ENCODE measurements around the gene RACK1.
A peak's percentile ranks its signal among the peaks of the same experiment; 100 is the strongest.

The RACK1 gene

GRCh38 chr5:181258576-181258975, 14.9 kb upstream of the RACK1 start:
- H3K27ac ChIP-seq (replicated peaks) = no peak overlapping the region
- DNase-seq (ENCODE audit: low read depth in 1 of 2, low spot score in 1 of 2) = no peak
- H3K4me3 ChIP-seq (replicated peaks; ENCODE audit: insufficient read depth, low read length) = peak overlapping the region; percentile 79
- TF ChIP-seq POLR2AphosphoS5 (IDR thresholded peaks at IDR 0.05; ENCODE audit: low read depth) (no peak), GABPA (IDR thresholded peaks at IDR 0.05; ENCODE audit: low read depth) (no peak), SPI1 (IDR thresholded peaks at IDR 0.05; ENCODE audit: borderline replicate concordance, low read depth) (no peak)
- H3K27me3 ChIP-seq (ENCODE audit: insufficient read depth, poor library complexity, severe bottlenecking) = no peaks in the 10 kb centered on the region

DNA sequence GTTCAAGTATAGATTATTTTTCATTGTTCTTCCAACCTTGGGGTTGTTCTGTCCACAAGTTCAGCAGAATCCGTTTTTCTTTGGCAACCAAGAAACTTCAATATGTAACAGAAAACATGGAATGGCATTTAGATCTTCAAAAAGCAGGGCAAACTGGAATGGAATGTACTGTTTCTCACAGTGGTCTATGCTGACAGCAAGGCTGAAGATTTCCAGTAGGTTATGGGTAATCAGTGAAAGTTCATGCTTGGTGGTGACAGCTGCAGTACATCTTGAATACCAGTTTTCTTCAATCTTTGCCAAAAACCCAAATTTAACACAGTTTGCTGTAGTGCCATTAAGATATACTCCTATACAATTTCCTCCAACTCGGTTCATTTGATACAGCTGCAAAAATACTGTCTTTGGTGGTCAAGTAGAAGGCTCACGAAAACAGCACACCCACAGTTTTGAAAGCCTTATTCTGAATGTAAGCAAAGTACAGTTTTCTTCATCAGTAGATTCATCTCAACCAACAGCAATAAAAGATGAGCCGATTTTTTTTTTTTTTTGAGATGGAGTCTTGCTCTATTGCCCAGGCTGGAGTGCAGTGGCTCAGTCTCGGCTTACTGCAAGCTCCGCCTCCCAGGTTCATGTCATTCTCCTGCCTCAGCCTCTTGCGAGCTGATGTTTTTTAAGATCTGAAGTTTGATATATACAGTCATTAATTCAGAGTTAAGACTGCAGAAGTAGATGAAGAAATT, 12.3 kb upstream of the RACK1 start:
- DNase-seq (ENCODE audit: low read depth in 1 of 2, low spot score in 1 of 2) = no peak
- no peak overlapping the region for H3K27ac ChIP-seq (replicated peaks)
- H3K27me3 ChIP-seq (ENCODE audit: insufficient read depth, poor library complexity, severe bottlenecking) = no peaks in the 10 kb centered on the region
- TF ChIP-seq REST (IDR thresholded peaks at IDR 0.05; ENCODE audit: insufficient replicate concordance, low read depth) (no peak), SPI1 (IDR thresholded peaks at IDR 0.05; ENCODE audit: borderline replicate concordance, low read depth) (no peak), GABPA (IDR thresholded peaks at IDR 0.05; ENCODE audit: low read depth) (no peak), POLR2AphosphoS5 (IDR thresholded peaks at IDR 0.05; ENCODE audit: low read depth) (no peak)
- TF ChIP-seq, protein P1, sequence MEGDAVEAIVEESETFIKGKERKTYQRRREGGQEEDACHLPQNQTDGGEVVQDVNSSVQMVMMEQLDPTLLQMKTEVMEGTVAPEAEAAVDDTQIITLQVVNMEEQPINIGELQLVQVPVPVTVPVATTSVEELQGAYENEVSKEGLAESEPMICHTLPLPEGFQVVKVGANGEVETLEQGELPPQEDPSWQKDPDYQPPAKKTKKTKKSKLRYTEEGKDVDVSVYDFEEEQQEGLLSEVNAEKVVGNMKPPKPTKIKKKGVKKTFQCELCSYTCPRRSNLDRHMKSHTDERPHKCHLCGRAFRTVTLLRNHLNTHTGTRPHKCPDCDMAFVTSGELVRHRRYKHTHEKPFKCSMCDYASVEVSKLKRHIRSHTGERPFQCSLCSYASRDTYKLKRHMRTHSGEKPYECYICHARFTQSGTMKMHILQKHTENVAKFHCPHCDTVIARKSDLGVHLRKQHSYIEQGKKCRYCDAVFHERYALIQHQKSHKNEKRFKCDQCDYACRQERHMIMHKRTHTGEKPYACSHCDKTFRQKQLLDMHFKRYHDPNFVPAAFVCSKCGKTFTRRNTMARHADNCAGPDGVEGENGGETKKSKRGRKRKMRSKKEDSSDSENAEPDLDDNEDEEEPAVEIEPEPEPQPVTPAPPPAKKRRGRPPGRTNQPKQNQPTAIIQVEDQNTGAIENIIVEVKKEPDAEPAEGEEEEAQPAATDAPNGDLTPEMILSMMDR (IDR thresholded peaks at IDR 0.05; ENCODE audit: insufficient read depth, low read length) = no peak
- H3K4me3 ChIP-seq (replicated peaks; ENCODE audit: insufficient read depth, low read length) = no peak overlapping the region

- no peak for DNase-seq (ENCODE audit: low read depth in 1 of 2, low spot score in 1 of 2)
- H3K4me3 ChIP-seq (replicated peaks; ENCODE audit: insufficient read depth, low read length) = no peak overlapping the region
- H3K27me3 ChIP-seq (ENCODE audit: insufficient read depth, poor library complexity, severe bottlenecking) = no peaks in the 10 kb centered on the region
- H3K27ac ChIP-seq (replicated peaks) = no peak overlapping the region
- TF ChIP-seq POLR2AphosphoS5 (IDR thresholded peaks at IDR 0.05; ENCODE audit: low read depth) = no peak
- TF ChIP-seq GABPA (IDR thresholded peaks at IDR 0.05; ENCODE audit: low read depth) = no peak
- TF ChIP-seq REST (IDR thresholded peaks at IDR 0.05; ENCODE audit: insufficient replicate concordance, low read depth) = no peak
- TF ChIP-seq SPI1 (IDR thresholded peaks at IDR 0.05; ENCODE audit: borderline replicate concordance, low read depth) = no peak
- TF ChIP-seq, protein P1 (IDR thresholded peaks at IDR 0.05; ENCODE audit: insufficient read depth, low read length) = no peak
Observed at GRCh38 chr5:181255276-181255675, 11.6 kb upstream of the RACK1 start.

- TF ChIP-seq, protein P1 (IDR thresholded peaks at IDR 0.05; ENCODE audit: insufficient read depth, low read length) = no peak
- TF ChIP-seq REST (IDR thresholded peaks at IDR 0.05; ENCODE audit: insufficient replicate concordance, low read depth) (no peak), SPI1 (IDR thresholded peaks at IDR 0.05; ENCODE audit: borderline replicate concordance, low read depth) (no peak), POLR2AphosphoS5 (IDR thresholded peaks at IDR 0.05; ENCODE audit: low read depth) (no peak), GABPA (IDR thresholded peaks at IDR 0.05; ENCODE audit: low read depth) (no peak)
- Histone ChIP-seq H3K27me3 (ENCODE audit: insufficient read depth, poor library complexity, severe bottlenecking) (no peaks in the 10 kb centered on the region), H3K4me3 (replicated peaks; ENCODE audit: insufficient read depth, low read length) (peak overlapping the region; percentile 76), H3K27ac (replicated peaks) (no peak overlapping the region)
- no peak for DNase-seq (ENCODE audit: low read depth in 1 of 2, low spot score in 1 of 2)
Observed at GRCh38 chr5:181248277-181248676, 4.6 kb upstream of the RACK1 start.
